ENCODE data around the gene TAF1B. TPM values are rescaled to one million over a fixed set of nuclear protein-coding genes. Genes with fewer than 3 reads are reported as not detected.
"Not testable (repeated sequence)": the region's sequence is repeated elsewhere in the genome, so short reads cannot be mapped to it uniquely, and the experiment has no call there.

Gene TAF1B
- total and polyA plus RNA-seq, 4 donors, result 16.7 to 43.5 (median 24.0) TPM

DNA sequence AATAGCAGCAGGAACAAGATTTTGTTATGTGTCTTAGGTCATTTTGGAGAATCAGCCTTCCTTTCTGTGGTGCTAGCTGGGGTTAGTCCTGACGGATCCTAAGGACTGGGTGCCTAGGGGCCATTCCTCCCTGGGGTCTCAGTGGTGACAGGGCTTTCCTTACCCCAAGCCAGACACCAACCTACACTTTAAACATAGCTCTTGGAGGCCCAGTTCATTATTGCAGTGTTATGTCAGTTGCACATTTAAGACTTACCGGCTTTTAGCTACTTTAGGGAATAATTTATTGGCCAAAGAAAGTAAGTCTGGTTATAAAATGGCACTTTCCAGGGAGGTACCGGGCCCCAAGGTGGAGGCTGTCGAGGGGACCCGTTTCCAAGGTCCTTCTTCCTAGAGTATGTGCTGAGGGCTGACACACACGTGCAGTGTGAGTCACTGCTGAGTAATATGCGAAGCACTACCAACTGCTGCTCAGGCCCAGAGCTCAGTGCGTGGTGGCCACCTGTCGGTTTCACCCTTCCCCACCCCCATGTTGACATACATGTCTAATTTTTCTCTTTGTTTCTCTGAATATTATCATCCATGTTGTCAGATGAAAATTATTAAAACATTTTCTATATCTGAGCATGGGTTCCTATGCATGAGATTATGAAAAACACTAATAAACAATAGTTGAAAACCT lies 71.3 kb downstream of the TAF1B start:
- H3K27me3 ChIP-seq (ENCODE audit: control insufficient read depth, insufficient read depth, low read length), result no peaks in the 10 kb centered on the region
- DNase-seq (ENCODE audit: low read depth in 4 of 6, low spot score in 6 of 6), result no peak
- no peaks in the 10 kb centered on the region for H3K4me1 ChIP-seq (ENCODE audit: control insufficient read depth, insufficient read depth, low read length)
- H3K4me3 ChIP-seq (ENCODE audit: low read depth, low read length), result no peak overlapping the region
- WGBS (ENCODE audit: insufficient coverage), result 98% methylated on average over 4 of the region's 9 CpGs
- no peak overlapping the region for H3K27ac ChIP-seq (ENCODE audit: low read depth, low read length)
- H3K36me3 ChIP-seq (ENCODE audit: control insufficient read depth, insufficient read depth, low read length), result peaks cover 12% of the 10 kb centered on the region
- H3K9me3 ChIP-seq (ENCODE audit: control insufficient read depth, insufficient read depth, low read length), result no peaks in the 10 kb centered on the region

DNA sequence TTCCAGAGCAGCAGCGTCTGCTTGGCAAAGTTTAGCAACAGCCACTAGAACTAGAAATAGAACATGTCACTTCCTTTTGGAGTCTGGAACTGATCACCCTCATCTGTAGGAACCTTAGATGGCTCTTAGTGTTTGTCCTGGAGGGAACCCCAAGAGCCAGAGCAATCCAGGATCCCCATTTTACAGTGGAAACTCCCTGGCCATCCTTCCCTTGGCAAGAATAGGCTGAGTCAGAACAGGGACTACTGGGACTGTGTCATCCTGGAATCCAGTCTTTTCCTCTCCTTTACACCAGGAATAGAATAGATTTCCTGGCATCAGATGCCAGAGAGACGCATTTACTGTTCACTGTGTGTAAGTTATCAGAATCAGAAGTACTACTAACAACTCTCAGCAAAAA lies 75.0 kb downstream of the TAF1B start:
- Histone ChIP-seq H3K4me3 (ENCODE audit: low read depth, low read length) (no peak overlapping the region), H3K36me3 (ENCODE audit: control insufficient read depth, insufficient read depth, low read length) (peaks cover 12% of the 10 kb centered on the region), H3K27ac (ENCODE audit: low read depth, low read length) (no peak overlapping the region), H3K9me3 (ENCODE audit: control insufficient read depth, insufficient read depth, low read length) (no peaks in the 10 kb centered on the region), H3K4me1 (ENCODE audit: control insufficient read depth, insufficient read depth, low read length) (no peaks in the 10 kb centered on the region), H3K27me3 (ENCODE audit: control insufficient read depth, insufficient read depth, low read length) (no peaks in the 10 kb centered on the region)
- DNase-seq (ENCODE audit: low read depth in 4 of 6, low spot score in 6 of 6), result no peak
- no CpG with 5 or more reads among the region's 2 CpGs for WGBS (ENCODE audit: insufficient coverage)

GRCh38 chr2:9919512-9919911 lies 76.2 kb downstream of the TAF1B start:
- WGBS (ENCODE audit: insufficient coverage), result 54% methylated on average over 2 of the region's 3 CpGs
- peak in 3 of 6 donors; percentile 14 to 73 (median 58) for DNase-seq (ENCODE audit: low read depth in 4 of 6, low spot score in 6 of 6)
- Histone ChIP-seq H3K36me3 (ENCODE audit: control insufficient read depth, insufficient read depth, low read length) (peaks cover 9% of the 10 kb centered on the region), H3K4me3 (ENCODE audit: low read depth, low read length) (no peak overlapping the region), H3K9me3 (ENCODE audit: control insufficient read depth, insufficient read depth, low read length) (no peaks in the 10 kb centered on the region), H3K27me3 (ENCODE audit: control insufficient read depth, insufficient read depth, low read length) (no peaks in the 10 kb centered on the region), H3K4me1 (ENCODE audit: control insufficient read depth, insufficient read depth, low read length) (no peaks in the 10 kb centered on the region), H3K27ac (ENCODE audit: low read depth, low read length) (no peak overlapping the region)

- H3K9me3 ChIP-seq (ENCODE audit: control insufficient read depth, insufficient read depth, low read length); H3K4me3 ChIP-seq (ENCODE audit: low read depth, low read length); H3K27ac ChIP-seq (ENCODE audit: low read depth, low read length); H3K4me1 ChIP-seq (ENCODE audit: control insufficient read depth, insufficient read depth, low read length); H3K36me3 ChIP-seq (ENCODE audit: control insufficient read depth, insufficient read depth, low read length); DNase-seq (ENCODE audit: low read depth in 4 of 6, low spot score in 6 of 6); H3K27me3 ChIP-seq (ENCODE audit: control insufficient read depth, insufficient read depth, low read length): not testable (repeated sequence)
- WGBS (ENCODE audit: insufficient coverage), result no CpG with 5 or more reads among the region's 2 CpGs
Measured at GRCh38 chr2:9927020-9927419, 83.7 kb downstream of the TAF1B start.

DNA sequence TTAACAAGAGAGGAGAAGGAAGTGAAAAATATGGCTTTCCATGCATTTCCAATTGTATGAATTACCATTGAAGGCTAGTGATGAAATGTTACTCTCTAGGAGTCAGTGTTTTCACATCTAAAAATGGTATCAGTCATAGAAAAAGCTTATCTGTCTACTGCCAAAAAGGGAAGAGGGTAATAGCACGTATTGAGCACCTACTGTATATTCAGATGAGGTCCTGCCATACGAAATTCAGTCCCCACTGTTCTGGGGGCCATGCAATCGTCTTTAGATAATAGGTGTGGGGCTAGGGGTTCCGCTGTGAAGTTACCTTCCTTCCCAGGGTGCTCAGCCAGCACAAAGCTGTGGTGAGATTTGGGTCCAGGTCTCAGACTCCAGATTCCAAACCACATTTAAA lies 94.0 kb downstream of the TAF1B start:
- H3K36me3 ChIP-seq (ENCODE audit: control insufficient read depth, insufficient read depth, low read length), result peaks cover 16% of the 10 kb centered on the region
- 82% methylated on average over 2 of the region's 4 CpGs for WGBS (ENCODE audit: insufficient coverage)
- no peak overlapping the region for H3K4me3 ChIP-seq (ENCODE audit: low read depth, low read length)
- peaks cover 10% of the 10 kb centered on the region for H3K4me1 ChIP-seq (ENCODE audit: control insufficient read depth, insufficient read depth, low read length)
- no peaks in the 10 kb centered on the region for H3K9me3 ChIP-seq (ENCODE audit: control insufficient read depth, insufficient read depth, low read length)
- DNase-seq (ENCODE audit: low read depth in 4 of 6, low spot score in 6 of 6), result no peak
- H3K27me3 ChIP-seq (ENCODE audit: control insufficient read depth, insufficient read depth, low read length), result peaks cover 3% of the 10 kb centered on the region
- no peak overlapping the region for H3K27ac ChIP-seq (ENCODE audit: low read depth, low read length)

- Histone ChIP-seq H3K9me3 (ENCODE audit: control insufficient read depth, insufficient read depth, low read length) (no peaks in the 10 kb centered on the region), H3K4me3 (ENCODE audit: low read depth, low read length) (no peak overlapping the region), H3K36me3 (ENCODE audit: control insufficient read depth, insufficient read depth, low read length) (peaks cover 12% of the 10 kb centered on the region), H3K27ac (ENCODE audit: low read depth, low read length) (no peak overlapping the region), H3K4me1 (ENCODE audit: control insufficient read depth, insufficient read depth, low read length) (peaks cover 10% of the 10 kb centered on the region), H3K27me3 (ENCODE audit: control insufficient read depth, insufficient read depth, low read length) (peaks cover 3% of the 10 kb centered on the region)
- DNase-seq (ENCODE audit: low read depth in 4 of 6, low spot score in 6 of 6), result no peak
- WGBS (ENCODE audit: insufficient coverage), result 75% methylated on average over 7 of the region's 9 CpGs
Measured at GRCh38 chr2:9937968-9938367, 94.7 kb downstream of the TAF1B start.

- Histone ChIP-seq H3K27ac (ENCODE audit: low read depth, low read length) (no peak overlapping the region), H3K36me3 (ENCODE audit: control insufficient read depth, insufficient read depth, low read length) (peaks cover 9% of the 10 kb centered on the region), H3K4me3 (ENCODE audit: low read depth, low read length) (no peak overlapping the region), H3K27me3 (ENCODE audit: control insufficient read depth, insufficient read depth, low read length) (peaks cover 3% of the 10 kb centered on the region), H3K9me3 (ENCODE audit: control insufficient read depth, insufficient read depth, low read length) (no peaks in the 10 kb centered on the region), H3K4me1 (ENCODE audit: control insufficient read depth, insufficient read depth, low read length) (peaks cover 10% of the 10 kb centered on the region)
- DNase-seq (ENCODE audit: low read depth in 4 of 6, low spot score in 6 of 6), result no peak
- 7% methylated on average over 2 of the region's 9 CpGs for WGBS (ENCODE audit: insufficient coverage)
Measured at GRCh38 chr2:9939587-9940485, 96.6 kb downstream of the TAF1B start.

DNA sequence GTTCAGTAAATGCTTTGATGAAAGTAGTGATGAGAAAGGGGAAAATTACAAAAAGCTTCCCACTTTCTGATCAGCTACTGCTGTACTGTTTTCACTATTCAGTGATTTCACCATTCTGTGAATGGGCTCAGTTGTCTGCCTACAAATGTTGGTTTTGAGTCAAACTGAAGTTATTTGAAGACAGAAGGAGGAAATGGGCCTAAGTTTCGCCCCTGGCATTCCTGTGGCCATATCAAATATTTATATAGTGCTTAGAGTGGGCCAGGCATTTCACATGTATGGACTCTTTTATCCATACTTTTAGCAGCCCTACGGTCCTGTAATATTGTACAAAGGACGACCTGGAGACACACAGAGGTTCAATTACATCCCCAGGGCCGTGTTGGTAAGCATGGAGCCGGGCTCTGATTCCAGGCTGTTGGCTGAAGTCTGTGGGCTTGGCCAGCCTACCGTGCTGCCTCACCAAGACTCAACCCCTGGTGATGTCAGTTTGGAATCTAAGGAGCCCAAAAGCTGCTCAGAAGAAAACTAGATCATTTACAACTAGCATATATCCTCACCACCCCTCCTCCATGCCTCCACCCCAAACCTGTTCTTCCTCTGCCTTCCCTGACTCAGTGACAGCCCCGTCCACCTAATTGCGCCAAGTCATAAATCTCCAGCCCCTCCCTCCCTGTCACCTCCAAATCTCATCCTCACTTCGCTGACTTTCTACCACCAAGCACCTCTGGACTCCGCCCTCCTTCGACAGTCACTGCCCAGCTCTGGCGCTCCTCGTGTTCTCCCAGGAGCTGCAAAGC lies 98.1 kb downstream of the TAF1B start:
- no peak for DNase-seq (ENCODE audit: low read depth in 4 of 6, low spot score in 6 of 6)
- Histone ChIP-seq H3K36me3 (ENCODE audit: control insufficient read depth, insufficient read depth, low read length) (peaks cover 6% of the 10 kb centered on the region), H3K4me3 (ENCODE audit: low read depth, low read length) (no peak overlapping the region), H3K27ac (ENCODE audit: low read depth, low read length) (no peak overlapping the region), H3K9me3 (ENCODE audit: control insufficient read depth, insufficient read depth, low read length) (no peaks in the 10 kb centered on the region), H3K27me3 (ENCODE audit: control insufficient read depth, insufficient read depth, low read length) (peaks cover 3% of the 10 kb centered on the region), H3K4me1 (ENCODE audit: control insufficient read depth, insufficient read depth, low read length) (peaks cover 10% of the 10 kb centered on the region)
- WGBS (ENCODE audit: insufficient coverage), result 68% methylated on average over 11 of the region's 13 CpGs

DNA sequence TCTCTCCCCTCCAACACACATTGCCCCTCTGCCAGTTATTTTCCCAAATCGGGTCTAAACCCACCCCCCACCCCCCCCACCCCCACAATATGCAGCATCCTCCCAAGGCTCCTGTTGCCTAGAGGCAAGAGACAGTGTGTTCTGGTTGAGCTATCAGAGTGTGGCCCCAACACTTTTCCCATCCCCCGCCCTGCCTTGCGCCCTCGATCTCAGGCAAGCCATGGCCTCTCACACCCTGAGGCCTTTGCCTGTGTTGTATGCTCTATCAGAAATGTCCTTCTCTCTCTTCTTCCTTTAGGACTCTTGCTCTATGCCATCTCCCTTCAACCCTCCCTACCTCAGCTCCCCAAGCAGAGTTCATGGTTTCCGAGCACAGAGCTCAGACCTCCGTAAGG lies 98.7 kb downstream of the TAF1B start:
- no peak for DNase-seq (ENCODE audit: low read depth in 4 of 6, low spot score in 6 of 6)
- 80% methylated on average over 5 of the region's 6 CpGs for WGBS (ENCODE audit: insufficient coverage)
- Histone ChIP-seq H3K27me3 (ENCODE audit: control insufficient read depth, insufficient read depth, low read length) (peaks cover 3% of the 10 kb centered on the region), H3K36me3 (ENCODE audit: control insufficient read depth, insufficient read depth, low read length) (peaks cover 6% of the 10 kb centered on the region), H3K4me1 (ENCODE audit: control insufficient read depth, insufficient read depth, low read length) (peaks cover 10% of the 10 kb centered on the region), H3K4me3 (ENCODE audit: low read depth, low read length) (no peak overlapping the region), H3K9me3 (ENCODE audit: control insufficient read depth, insufficient read depth, low read length) (no peaks in the 10 kb centered on the region), H3K27ac (ENCODE audit: low read depth, low read length) (no peak overlapping the region)
